GM12874 (cell line): ENCODE measurements around the gene MAPK13.

Experiments used
- TF ChIP-seq, protein P1 (sequence below): IDR thresholded peaks from 2 replicates; pipeline ENCODE4 v1.5.1; 2011; ENCODE audit warnings: low read depth, mild to moderate bottlenecking, control low read depth, low read length, moderate library complexity; ENCODE audit not compliant: insufficient read depth

Gene MAPK13

DNA sequence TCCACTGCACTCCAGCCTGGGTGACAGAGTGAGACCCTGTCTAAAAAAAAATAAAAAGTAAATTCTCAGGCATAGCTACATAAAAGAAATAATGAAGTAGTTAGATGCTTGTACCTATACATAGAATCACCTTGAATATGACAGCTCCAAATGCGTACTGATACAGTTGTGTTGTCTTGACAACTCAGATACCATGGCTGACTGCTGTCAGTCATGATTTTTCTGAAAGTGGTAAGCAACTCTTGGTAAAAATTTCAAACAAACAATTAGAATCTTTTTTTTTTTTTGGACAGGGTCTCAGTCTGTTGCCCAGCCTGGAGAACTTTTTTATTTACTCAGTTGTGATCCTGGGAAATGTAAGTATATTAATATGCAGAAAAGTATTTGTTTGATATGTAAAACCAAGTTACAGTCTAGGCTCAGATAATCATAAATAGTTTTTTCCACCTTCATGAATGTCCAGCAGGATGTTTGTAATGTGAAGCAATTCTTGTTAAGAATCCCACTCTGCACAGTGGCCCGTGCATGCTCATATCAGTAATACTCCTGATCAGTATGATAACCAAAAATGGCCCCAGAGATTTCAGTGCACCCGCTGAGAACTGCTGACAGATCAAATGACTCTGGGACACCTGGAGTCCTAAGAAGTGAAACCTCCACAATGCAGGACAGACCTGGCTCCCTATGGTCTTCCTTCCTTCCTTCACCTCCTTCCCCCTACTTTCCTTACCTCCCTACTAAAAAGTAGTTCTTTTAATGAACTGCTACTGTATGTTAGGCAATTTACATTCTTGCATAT lies 14.0 kb upstream of the MAPK13 start:
- TF ChIP-seq, protein P1, sequence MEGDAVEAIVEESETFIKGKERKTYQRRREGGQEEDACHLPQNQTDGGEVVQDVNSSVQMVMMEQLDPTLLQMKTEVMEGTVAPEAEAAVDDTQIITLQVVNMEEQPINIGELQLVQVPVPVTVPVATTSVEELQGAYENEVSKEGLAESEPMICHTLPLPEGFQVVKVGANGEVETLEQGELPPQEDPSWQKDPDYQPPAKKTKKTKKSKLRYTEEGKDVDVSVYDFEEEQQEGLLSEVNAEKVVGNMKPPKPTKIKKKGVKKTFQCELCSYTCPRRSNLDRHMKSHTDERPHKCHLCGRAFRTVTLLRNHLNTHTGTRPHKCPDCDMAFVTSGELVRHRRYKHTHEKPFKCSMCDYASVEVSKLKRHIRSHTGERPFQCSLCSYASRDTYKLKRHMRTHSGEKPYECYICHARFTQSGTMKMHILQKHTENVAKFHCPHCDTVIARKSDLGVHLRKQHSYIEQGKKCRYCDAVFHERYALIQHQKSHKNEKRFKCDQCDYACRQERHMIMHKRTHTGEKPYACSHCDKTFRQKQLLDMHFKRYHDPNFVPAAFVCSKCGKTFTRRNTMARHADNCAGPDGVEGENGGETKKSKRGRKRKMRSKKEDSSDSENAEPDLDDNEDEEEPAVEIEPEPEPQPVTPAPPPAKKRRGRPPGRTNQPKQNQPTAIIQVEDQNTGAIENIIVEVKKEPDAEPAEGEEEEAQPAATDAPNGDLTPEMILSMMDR, result no peak

GRCh38 chr6:36116943-36117342 lies 13.4 kb upstream of the MAPK13 start:
- TF ChIP-seq, protein P1, result no peak

- TF ChIP-seq, protein P1, result no peak
These were observed 12.4 kb upstream of the MAPK13 start for GRCh38 chr6:36117658-36118549.

DNA sequence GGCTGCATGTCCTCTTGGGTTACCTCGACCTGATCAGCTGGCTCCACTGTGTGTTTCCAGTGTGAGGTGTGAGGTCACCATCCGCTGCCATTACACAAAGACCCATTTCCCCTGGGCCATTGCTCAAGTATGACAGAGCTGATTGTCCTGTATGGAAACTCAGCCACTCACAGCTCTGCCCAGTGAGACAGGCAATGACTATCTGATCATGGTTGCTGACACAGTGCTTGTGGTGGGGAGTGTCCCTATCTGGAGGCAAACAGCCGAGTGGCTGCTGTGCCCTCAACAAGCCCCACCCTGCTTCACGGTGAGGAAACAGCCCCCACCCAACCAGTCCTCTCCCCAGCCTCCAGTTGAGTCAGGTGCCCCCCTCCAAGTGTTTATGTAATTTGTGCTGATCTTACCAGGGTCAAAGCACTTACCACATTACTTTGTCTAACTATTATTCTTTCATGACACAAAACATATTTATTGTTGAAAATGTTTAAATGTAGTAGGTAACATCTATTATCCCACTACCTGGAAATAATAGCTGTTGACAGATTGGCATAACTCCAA lies 11.7 kb upstream of the MAPK13 start:
- TF ChIP-seq, protein P1, result no peak

- TF ChIP-seq, protein P1, result no peak
These were observed 11.1 kb upstream of the MAPK13 start for GRCh38 chr6:36119209-36119608.

- TF ChIP-seq, protein P1, result no peak
These were observed 10.3 kb upstream of the MAPK13 start for GRCh38 chr6:36120018-36120417.

DNA sequence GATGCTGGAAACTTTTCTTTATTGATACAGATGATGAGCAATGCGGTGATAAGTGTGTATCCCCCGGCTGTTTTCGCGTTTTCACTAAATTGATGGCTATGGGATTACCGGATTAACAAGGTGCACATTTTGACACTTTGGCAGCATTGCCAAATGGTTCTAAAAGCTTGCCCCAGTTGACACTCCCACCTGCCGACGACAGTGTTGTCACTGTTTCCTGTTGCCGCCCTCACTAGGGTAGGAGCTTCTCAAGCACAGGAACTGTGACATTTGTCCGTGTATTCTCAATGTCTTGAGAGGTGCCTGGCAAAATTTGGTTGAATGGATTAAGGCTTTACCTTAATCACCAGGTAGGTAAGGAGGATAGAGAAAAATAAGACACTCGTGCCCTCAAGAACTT lies 9.8 kb upstream of the MAPK13 start:
- TF ChIP-seq, protein P1, result no peak
